Measurements from ENCODE around the gene GRIP1.

Gene GRIP1

GRCh38 chr12:66598608-66599007 is 80.3 kb downstream of the GRIP1 start:
- DNase-seq: no peak

DNA sequence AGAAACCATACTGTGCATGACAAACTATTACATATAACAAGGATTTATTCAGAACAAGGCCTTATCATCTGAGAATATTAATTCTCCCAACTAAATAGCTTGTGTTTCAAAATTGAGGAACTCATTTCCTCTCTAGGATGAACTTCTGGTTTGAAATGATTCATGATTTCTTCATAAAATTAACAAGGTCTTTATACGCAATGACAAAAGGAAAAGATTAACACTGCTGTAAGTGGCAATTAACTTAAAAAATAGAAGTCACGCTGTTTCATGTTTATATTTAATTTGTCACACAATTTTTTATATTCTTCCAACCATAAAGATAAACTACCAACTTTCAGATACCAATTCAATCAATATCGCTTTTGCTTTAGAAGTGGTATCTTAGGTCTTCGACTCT is 80.8 kb downstream of the GRIP1 start:
- no peak for DNase-seq

- DNase-seq: no peak
Measured at GRCh38 chr12:66596199-66596598, 82.7 kb downstream of the GRIP1 start.

GRCh38 chr12:66594688-66595087 is 84.2 kb downstream of the GRIP1 start:
- DNase-seq: no peak

DNA sequence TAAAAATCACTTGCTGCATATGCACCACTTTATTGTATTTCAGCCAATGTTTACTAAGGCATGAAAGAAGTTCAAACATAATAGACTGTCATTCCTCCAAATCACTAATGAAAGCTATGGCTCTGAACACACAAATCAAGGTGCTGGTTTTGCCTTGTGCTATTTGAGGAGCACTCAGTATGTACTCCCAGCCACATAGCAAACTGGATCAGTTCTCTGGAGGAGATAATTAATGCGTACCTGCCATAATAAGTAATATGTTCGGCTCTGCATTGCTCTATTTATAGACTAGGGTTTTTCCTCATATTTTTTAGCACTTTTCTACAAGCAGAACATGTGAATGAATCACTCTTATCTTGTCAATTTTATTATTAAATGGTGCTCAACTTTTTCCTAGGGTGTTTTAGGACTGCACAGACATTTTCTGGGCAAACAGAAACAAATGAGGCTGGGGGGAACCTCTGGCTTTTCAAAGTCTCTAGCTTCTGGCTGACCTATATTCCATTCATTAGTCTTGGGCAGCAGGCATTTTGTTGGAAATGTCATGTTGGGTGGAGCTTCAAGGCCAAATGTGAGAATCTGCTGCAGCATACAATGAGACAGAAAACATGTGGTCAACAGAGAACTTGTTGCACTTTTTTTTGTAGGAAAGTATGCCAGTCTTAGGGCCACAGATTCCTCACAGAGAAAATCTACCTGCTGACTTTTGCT is 88.4 kb downstream of the GRIP1 start:
- no peak for DNase-seq

DNA sequence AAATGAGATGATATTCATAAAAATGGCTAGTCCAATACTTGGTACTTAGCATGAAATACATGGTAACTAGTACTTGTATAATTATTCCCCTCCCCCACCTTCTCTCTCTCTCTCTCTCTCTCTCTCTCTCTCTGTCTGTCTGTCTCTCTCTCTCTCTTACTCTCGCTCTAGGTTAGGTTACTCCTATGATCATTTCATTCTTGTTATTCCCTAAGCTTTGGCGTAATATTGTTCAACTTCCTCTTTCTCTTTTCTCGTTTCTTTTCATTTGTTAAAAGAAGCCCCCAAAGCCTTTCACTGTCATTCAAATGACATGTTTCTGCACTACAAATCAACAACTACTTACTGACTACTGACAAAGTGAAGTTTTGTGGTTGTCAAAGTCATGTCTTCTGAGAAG is 89.8 kb downstream of the GRIP1 start:
- no peak for DNase-seq

GRCh38 chr12:66587912-66588311 is 91.0 kb downstream of the GRIP1 start:
- DNase-seq: no peak

DNA sequence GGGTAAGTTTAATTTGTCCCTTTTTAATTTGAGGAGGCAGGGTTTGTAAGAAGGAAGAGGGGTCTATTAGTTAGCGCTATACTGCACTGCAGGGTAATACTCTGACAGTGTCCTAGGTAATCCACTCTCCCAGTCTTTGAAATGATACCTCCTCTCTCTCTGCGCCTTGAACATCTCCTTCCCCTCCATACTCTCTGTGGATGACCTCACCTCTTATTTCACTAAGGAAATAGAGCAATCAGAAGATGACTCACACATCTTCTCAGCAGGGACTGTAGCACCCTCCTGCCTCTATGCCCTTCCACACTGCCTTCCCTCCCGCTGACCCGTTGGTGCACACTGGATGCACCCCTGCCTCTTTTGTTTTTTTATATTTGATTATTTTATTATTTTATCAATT is 94.2 kb downstream of the GRIP1 start:
- no peak for DNase-seq

GRCh38 chr12:66573605-66574004 is 105.3 kb downstream of the GRIP1 start:
- no peak for DNase-seq

- no peak for DNase-seq
Measured at GRCh38 chr12:66572845-66573244, 106.0 kb downstream of the GRIP1 start.

DNA sequence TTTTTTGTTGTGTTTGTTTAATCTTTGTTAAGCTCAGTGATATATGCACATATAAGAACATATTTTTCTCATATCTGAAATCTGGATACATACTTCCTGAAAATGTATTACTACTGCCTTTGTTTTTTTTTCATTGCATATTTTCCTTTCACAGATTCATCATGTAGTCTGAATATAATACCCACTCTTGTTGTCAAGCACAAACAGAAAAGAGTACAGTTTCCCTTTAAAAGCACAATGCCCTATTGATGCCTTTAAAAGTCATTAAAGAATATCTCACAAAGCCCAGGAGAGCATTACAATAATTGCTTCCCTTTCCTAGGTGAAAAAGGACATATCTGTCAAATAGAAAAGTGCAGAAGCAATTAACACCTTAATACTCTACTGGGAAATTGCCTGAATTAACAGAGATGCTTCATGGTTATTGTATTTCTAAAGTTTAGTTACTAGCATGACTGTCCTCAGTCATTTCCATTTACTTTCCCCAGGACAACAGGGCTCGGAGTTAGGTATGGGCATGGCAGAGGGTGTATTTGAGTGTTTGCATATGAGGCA is 107.4 kb downstream of the GRIP1 start:
- DNase-seq: no peak

- DNase-seq: no peak
Measured at GRCh38 chr12:66563220-66563619, 115.7 kb downstream of the GRIP1 start.

DNA sequence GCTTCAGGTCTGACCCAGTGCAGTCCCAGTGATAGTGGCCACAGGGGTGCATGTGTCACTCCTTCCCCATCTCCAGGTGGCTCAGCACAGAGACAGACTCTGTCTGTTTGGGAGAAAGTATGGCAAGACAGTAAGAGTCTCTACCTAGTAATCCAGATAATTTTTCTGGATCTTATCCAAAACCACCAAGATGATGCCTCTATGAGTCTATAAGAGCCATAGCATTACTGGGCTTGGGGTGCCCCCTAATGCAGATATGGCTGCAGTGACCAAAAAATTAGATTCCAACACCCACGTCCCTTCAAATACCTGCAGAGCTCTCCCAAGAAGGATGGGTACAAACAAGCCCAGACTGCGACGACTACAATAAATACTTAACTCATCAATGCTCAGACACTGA is 123.8 kb downstream of the GRIP1 start:
- DNase-seq: no peak

DNA sequence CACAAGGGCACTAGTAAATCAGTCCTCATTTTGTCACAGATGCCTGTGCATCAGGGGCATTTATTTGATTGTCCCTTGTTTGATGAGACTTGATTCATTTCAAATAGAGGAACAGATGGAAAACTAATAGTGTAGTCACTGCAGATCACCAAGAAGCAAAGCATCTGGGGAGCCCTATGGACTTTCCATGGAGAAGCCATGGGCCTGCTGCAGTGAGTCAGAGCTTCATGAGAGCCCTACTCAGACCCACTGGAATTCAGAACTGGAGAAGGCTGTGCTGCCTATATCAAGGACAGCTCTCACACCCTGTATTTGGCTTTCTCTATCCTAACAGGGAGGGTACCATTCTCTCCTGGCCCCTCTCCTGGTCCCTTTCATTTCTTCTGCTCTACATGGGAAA is 126.2 kb downstream of the GRIP1 start:
- DNase-seq: no peak

- no peak for DNase-seq
Measured at GRCh38 chr12:66550626-66551025, 128.2 kb downstream of the GRIP1 start.

DNA sequence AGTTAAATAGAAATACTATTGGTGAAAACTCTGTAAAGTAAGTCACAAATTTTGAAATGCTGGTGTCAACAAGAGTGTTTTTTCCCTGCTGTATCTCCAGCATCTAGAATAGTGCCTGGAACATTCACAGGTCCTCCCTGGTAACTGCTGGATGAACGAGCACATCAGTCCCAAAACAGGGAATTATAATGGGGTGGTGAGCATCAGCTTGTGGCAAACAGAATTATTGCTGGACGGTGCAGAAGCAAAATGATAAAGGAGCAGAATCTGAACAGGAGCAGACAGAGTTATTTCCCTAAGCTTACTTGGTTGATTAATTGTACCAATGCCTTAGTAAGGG is 129.9 kb downstream of the GRIP1 start:
- no peak for DNase-seq

DNA sequence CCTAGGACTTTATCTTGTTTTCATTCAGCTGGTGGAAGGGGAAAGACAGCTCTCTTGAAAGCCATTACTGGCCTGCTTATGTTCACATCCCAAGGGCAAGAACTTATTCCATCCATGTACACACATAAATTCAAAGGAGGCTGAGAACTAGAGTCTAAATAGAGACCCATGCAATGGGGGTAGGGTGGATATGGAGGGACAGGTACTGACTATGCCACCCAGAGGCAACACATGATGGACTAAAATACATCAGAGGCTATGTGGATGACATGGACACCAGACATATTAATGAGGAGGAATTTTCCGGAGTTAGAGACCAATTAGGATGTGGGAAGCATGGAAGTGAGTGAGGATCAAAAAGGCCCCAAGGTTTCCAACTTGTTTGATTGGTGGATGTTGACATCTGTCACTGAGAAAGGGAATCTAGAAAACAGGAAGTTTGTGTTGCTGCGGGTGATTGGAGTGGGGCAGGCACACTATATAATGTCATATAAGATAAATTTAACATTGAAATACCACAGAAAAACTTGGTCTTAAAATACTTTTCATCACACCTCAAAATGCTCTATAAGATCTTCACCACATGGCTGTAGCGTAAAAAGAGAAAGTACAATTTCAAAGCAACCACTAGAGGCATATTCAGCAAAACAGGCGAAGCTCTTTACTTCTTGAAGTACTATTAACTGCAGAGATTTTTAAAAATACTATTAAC is 130.4 kb downstream of the GRIP1 start:
- no peak for DNase-seq

DNA sequence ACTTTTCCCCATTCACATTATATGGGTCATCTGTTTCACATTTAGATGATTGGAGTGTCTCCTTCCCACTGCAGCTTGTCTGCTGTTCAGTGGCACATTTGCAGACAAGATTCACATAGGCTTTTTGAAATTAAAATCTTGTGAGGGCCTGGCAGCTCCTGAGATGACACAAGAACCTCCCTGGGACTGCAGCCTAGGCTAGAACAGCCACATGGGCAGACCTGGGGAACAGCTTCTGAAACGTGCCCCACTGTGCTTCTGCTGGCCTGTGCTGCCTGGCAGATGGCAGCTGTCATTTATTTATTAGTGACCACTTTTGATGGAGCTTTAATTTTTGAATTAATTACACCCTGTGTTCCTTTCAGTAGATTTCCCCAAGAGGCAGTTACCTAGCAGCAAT is 137.4 kb downstream of the GRIP1 start:
- DNase-seq: no peak

GRCh38 chr12:66539431-66539830 is 139.4 kb downstream of the GRIP1 start:
- no peak for DNase-seq

GRCh38 chr12:66538970-66539369 is 139.9 kb downstream of the GRIP1 start:
- DNase-seq: no peak

- DNase-seq: no peak
Measured at GRCh38 chr12:66537876-66538275, 141.0 kb downstream of the GRIP1 start.

GRCh38 chr12:66533767-66534166 is 145.1 kb downstream of the GRIP1 start:
- no peak for DNase-seq

DNA sequence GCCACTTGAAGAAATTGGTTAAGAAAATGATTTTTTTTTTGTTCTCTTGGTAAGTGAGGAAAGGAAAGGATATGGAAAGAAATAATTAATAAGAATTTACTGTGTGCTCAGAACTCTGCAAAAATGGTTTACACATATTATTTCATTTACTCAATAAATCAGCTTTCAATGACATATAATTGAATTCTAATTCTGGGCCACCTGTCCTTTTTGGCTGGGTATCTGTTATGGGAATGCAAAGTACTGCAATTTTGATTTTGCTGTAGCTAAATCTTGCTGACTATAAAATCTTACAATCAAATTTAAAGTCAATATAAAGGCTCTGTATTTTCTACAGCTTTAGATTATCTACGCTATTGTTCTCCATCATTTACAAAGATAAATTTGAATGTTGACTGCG is 147.1 kb downstream of the GRIP1 start:
- no peak for DNase-seq

DNA sequence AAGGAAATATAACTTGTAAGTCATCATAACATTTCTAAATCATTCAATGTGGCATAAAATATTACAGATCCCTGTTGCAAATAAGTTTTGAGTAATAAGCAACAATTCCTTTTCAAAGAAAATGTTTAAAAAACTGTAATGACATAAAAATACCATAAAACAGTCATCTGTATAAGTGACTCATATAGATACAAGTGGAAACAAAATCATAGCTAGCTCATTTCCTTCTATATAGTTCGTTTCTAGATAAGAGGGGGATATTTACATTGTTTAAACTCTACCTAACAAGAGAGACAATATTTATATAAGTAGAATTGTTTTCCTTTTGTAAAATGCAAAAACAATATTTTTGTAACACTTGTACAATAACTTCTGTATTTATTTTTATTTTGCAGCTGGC is 148.9 kb downstream of the GRIP1 start:
- no peak for DNase-seq

GRCh38 chr12:66516561-66516960 is 162.3 kb downstream of the GRIP1 start:
- DNase-seq: no peak

Data from amniotic stem cell (primary cell).